GM23338 (cell line): ENCODE data around the gene CISH. TPM values are rescaled to one million over a fixed set of nuclear protein-coding genes. Genes with fewer than 3 reads are reported as not detected.

Experiments
- ATAC-seq: fragments of 200-7000 bp; cut with Tn5 transposase; 3 replicates; pipeline ENCODE4 v1.9.1; 2020
- DNase-seq: peaks from one replicate; pipeline ENCODE4 v3.0.0-alpha.2; 2015; ENCODE audit warnings: low spot score
- H2AFZ ChIP-seq: fragments of 200-600 bp; sonication (generic); 2 replicates; pipeline ENCODE4 v1.8.0; 2016; ENCODE audit warnings: antibody characterized with exemption, mild to moderate bottlenecking, moderate library complexity
- H3F3A ChIP-seq: fragments of 200-600 bp; sonication (generic); replicated peaks from 2 replicates; pipeline ENCODE4 v1.8.0; 2017; ENCODE audit warnings: antibody characterized with exemption, mixed run types, low read depth
- H3K27ac ChIP-seq: fragments of 200-600 bp; sonication (generic); 2 replicates; pipeline ENCODE4 v1.6.1; 2016; ENCODE audit warnings: low read depth
- H3K27me3 ChIP-seq: fragments of 200-600 bp; sonication (generic); 2 replicates; pipeline ENCODE4 v1.8.0; 2016; ENCODE audit warnings: mild to moderate bottlenecking, mixed run types, moderate library complexity; ENCODE audit not compliant: insufficient read depth
- H3K36me3 ChIP-seq: fragments of 200-600 bp; sonication (generic); 2 replicates; pipeline ENCODE4 v1.8.0; 2016; ENCODE audit warnings: mild to moderate bottlenecking; ENCODE audit not compliant: insufficient read depth
- H3K4me1 ChIP-seq: fragments of 200-600 bp; sonication (generic); 2 replicates; pipeline ENCODE4 v1.8.0; 2016; ENCODE audit warnings: mild to moderate bottlenecking, moderate library complexity; ENCODE audit not compliant: insufficient read depth
- H3K4me2 ChIP-seq: fragments of 200-600 bp; sonication (generic); 2 replicates; pipeline ENCODE4 v1.7.1; 2017; ENCODE audit warnings: mixed run types
- H3K4me3 ChIP-seq: fragments of 200-600 bp; sonication (generic); 2 replicates; pipeline ENCODE4 v1.6.1; 2016; ENCODE audit warnings: mixed run types
- H3K79me2 ChIP-seq: fragments of 200-600 bp; sonication (generic); replicated peaks from 2 replicates; pipeline ENCODE4 v1.8.0; 2017; ENCODE audit warnings: mild to moderate bottlenecking; ENCODE audit not compliant: insufficient read depth
- H3K9me2 ChIP-seq: fragments of 200-600 bp; sonication (generic); 2 replicates; pipeline ENCODE4 v1.8.0; 2017; ENCODE audit not compliant: insufficient read depth
- H4K20me1 ChIP-seq: fragments of 200-600 bp; sonication (generic); replicated peaks from 2 replicates; pipeline ENCODE4 v1.8.0; 2017; ENCODE audit warnings: mild to moderate bottlenecking; ENCODE audit not compliant: insufficient read depth
- H3K27ac Mint-ChIP-seq: 2 replicates; pipeline ENCODE4 v1.8.0; 2020; ENCODE audit warnings: inconsistent platforms, mild to moderate bottlenecking, moderate library complexity, mixed read lengths
- H3K27me3 Mint-ChIP-seq: 3 replicates; pipeline ENCODE4 v1.8.0; 2022; ENCODE audit warnings: low read depth, mild to moderate bottlenecking, moderate library complexity, mixed read lengths, inconsistent platforms; ENCODE audit not compliant: insufficient read depth, poor library complexity
- H3K36me3 Mint-ChIP-seq: 3 replicates; pipeline ENCODE4 v1.8.0; 2021; ENCODE audit warnings: low read depth, mild to moderate bottlenecking, inconsistent platforms, moderate library complexity, mixed read lengths
- H3K4me1 Mint-ChIP-seq: 3 replicates; pipeline ENCODE4 v1.8.0; 2020; ENCODE audit warnings: mild to moderate bottlenecking, inconsistent platforms, mixed read lengths
- H3K4me3 Mint-ChIP-seq: 3 replicates; pipeline ENCODE4 v1.8.0; 2021; ENCODE audit warnings: moderate library complexity, mild to moderate bottlenecking, inconsistent platforms, mixed read lengths
- H3K9me3 Mint-ChIP-seq: 3 replicates; pipeline ENCODE4 v1.8.0; 2020; ENCODE audit warnings: moderate library complexity, mild to moderate bottlenecking, inconsistent platforms, mixed read lengths
- EZH2 ChIP-seq: fragments of 200-600 bp; sonication (generic); IDR thresholded peaks from one replicate; pipeline ENCODE4 v1.8.0; 2017; ENCODE audit warnings: antibody characterized with exemption, mild to moderate bottlenecking, low read depth; ENCODE audit not compliant: unreplicated experiment
- EZH2phosphoT487 ChIP-seq: fragments of 200-600 bp; sonication (generic); IDR thresholded peaks from one replicate; pipeline ENCODE4 v1.8.1; 2018; ENCODE audit warnings: antibody characterized with exemption; ENCODE audit not compliant: unreplicated experiment
- POLR2AphosphoS5 ChIP-seq: IDR thresholded peaks from 2 replicates; pipeline ENCODE4 v1.6.1; 2016; ENCODE audit warnings: antibody characterized with exemption, low read depth
- ZNF114 ChIP-seq: fragments of 250-450 bp; sonication (Bioruptor Pico); IDR thresholded peaks from 2 replicates; pipeline ENCODE4 v1.5.0; 2020; ENCODE audit warnings: mild to moderate bottlenecking, moderate library complexity
- ZNF331 ChIP-seq: fragments of 250-450 bp; sonication (Bioruptor Pico); IDR thresholded peaks from 2 replicates; pipeline ENCODE4 v1.5.0; 2020; ENCODE audit warnings: low read depth, mild to moderate bottlenecking, moderate library complexity
- polyA plus RNA-seq: library from polyadenylated mRNA; unstranded; fragments of >200 nt; fragmentation: Nextera tagmentation; extraction: Ambion mirVana; gene quantifications from 2 replicates; pipeline ENCODE4 v1.2.1, GENCODE V29; 2016
- total RNA-seq: library from RNA; depleted of rRNA; stranded (reverse); fragments of >200 nt; shearing (Covaris generic); gene quantifications from 2 replicates; pipeline ENCODE4 v1.2.3, GENCODE V29; 2014
- TF ChIP-seq, protein P1 (sequence below), 2 experiments: fragments of 200-600 bp in 1 of 2; sonication (generic) in 1 of 2; conservative IDR thresholded peaks; 2 replicates each; pipeline versions ENCODE4 v1.5.1 to v1.6.1; 2016 to 2017; ENCODE audit warnings: antibody characterized with exemption in 2 of 2, low read depth in 2 of 2, mild to moderate bottlenecking in 2 of 2, moderate library complexity in 1 of 2
- TF ChIP-seq, protein P2 (sequence below): IDR thresholded peaks from 2 replicates; pipeline ENCODE4 v1.6.1; 2016; ENCODE audit warnings: antibody characterized with exemption
- TF ChIP-seq, protein P3 (sequence below): fragments of 250-450 bp; sonication (Bioruptor Pico); IDR thresholded peaks from 2 replicates; pipeline ENCODE4 v1.5.0; 2020; ENCODE audit warnings: mild to moderate bottlenecking, moderate library complexity

The CISH gene
- total and polyA plus RNA-seq, 2 experiments from 2014 or later, result 2.1 to 3.6 TPM

GRCh38 chr3:50567011-50567385 lies 44.6 kb downstream of the CISH start:
- TF ChIP-seq, protein P1, sequence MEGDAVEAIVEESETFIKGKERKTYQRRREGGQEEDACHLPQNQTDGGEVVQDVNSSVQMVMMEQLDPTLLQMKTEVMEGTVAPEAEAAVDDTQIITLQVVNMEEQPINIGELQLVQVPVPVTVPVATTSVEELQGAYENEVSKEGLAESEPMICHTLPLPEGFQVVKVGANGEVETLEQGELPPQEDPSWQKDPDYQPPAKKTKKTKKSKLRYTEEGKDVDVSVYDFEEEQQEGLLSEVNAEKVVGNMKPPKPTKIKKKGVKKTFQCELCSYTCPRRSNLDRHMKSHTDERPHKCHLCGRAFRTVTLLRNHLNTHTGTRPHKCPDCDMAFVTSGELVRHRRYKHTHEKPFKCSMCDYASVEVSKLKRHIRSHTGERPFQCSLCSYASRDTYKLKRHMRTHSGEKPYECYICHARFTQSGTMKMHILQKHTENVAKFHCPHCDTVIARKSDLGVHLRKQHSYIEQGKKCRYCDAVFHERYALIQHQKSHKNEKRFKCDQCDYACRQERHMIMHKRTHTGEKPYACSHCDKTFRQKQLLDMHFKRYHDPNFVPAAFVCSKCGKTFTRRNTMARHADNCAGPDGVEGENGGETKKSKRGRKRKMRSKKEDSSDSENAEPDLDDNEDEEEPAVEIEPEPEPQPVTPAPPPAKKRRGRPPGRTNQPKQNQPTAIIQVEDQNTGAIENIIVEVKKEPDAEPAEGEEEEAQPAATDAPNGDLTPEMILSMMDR (conservative IDR thresholded peaks at IDR 0.05; ENCODE audit: low read depth in 2 of 2), result 0 out of 4 replicates have a peak, but pooled peaks of 1 of the 2 experiments have one; percentile 4
- TF ChIP-seq ZNF331 (CRISPR knock-in tag) (no peak), EZH2phosphoT487 (no peak)
- Histone ChIP-seq H3K4me1 (no peaks in the 10 kb centered on the region; the same call in 1 of the 2 replicates), H3K27ac (no peak overlapping the region), H3K4me3 (peak overlapping the region; percentile 81), H3K9me2 (no peaks in the 10 kb centered on the region), H3K79me2 (peaks cover 7% of the 10 kb centered on the region; the same call in 1 of the 2 replicates), H3F3A (peaks cover 20% of the 10 kb centered on the region), H3K4me2 (peak overlapping the region; percentile 97), H4K20me1 (no peaks in the 10 kb centered on the region), H3K27me3 (peaks cover 13% of the 10 kb centered on the region; the same call in 1 of the 2 replicates), H2AFZ (peak overlapping the region; percentile 95), H3K36me3 (no peaks in the 10 kb centered on the region)
- H3K9me3 Mint-ChIP-seq, result no peaks in the 10 kb centered on the region
- no peak for DNase-seq
- H3K27ac Mint-ChIP-seq, result no peak overlapping the region
- peaks cover 11% of the 10 kb centered on the region; the same call in 2 of the 3 replicates for H3K4me1 Mint-ChIP-seq
- ATAC-seq, result no peak
- peaks cover 13% of the 10 kb centered on the region for H3K27me3 Mint-ChIP-seq
- peak overlapping the region; percentile 73 for H3K4me3 Mint-ChIP-seq
- peaks cover 3% of the 10 kb centered on the region; the same call in 1 of the 3 replicates for H3K36me3 Mint-ChIP-seq

- Mint-ChIP-seq H3K4me3 (no peak overlapping the region; the same call in 2 of the 3 replicates), H3K27ac (no peak overlapping the region), H3K4me1 (peaks cover 10% of the 10 kb centered on the region; the same call in 2 of the 3 replicates)
- TF ChIP-seq EZH2 (no peak), POLR2AphosphoS5 (no peak), ZNF114 (no peak), EZH2phosphoT487 (no peak)
- TF ChIP-seq, protein P2, sequence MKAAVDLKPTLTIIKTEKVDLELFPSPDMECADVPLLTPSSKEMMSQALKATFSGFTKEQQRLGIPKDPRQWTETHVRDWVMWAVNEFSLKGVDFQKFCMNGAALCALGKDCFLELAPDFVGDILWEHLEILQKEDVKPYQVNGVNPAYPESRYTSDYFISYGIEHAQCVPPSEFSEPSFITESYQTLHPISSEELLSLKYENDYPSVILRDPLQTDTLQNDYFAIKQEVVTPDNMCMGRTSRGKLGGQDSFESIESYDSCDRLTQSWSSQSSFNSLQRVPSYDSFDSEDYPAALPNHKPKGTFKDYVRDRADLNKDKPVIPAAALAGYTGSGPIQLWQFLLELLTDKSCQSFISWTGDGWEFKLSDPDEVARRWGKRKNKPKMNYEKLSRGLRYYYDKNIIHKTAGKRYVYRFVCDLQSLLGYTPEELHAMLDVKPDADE, result no peak
- TF ChIP-seq, protein P3, sequence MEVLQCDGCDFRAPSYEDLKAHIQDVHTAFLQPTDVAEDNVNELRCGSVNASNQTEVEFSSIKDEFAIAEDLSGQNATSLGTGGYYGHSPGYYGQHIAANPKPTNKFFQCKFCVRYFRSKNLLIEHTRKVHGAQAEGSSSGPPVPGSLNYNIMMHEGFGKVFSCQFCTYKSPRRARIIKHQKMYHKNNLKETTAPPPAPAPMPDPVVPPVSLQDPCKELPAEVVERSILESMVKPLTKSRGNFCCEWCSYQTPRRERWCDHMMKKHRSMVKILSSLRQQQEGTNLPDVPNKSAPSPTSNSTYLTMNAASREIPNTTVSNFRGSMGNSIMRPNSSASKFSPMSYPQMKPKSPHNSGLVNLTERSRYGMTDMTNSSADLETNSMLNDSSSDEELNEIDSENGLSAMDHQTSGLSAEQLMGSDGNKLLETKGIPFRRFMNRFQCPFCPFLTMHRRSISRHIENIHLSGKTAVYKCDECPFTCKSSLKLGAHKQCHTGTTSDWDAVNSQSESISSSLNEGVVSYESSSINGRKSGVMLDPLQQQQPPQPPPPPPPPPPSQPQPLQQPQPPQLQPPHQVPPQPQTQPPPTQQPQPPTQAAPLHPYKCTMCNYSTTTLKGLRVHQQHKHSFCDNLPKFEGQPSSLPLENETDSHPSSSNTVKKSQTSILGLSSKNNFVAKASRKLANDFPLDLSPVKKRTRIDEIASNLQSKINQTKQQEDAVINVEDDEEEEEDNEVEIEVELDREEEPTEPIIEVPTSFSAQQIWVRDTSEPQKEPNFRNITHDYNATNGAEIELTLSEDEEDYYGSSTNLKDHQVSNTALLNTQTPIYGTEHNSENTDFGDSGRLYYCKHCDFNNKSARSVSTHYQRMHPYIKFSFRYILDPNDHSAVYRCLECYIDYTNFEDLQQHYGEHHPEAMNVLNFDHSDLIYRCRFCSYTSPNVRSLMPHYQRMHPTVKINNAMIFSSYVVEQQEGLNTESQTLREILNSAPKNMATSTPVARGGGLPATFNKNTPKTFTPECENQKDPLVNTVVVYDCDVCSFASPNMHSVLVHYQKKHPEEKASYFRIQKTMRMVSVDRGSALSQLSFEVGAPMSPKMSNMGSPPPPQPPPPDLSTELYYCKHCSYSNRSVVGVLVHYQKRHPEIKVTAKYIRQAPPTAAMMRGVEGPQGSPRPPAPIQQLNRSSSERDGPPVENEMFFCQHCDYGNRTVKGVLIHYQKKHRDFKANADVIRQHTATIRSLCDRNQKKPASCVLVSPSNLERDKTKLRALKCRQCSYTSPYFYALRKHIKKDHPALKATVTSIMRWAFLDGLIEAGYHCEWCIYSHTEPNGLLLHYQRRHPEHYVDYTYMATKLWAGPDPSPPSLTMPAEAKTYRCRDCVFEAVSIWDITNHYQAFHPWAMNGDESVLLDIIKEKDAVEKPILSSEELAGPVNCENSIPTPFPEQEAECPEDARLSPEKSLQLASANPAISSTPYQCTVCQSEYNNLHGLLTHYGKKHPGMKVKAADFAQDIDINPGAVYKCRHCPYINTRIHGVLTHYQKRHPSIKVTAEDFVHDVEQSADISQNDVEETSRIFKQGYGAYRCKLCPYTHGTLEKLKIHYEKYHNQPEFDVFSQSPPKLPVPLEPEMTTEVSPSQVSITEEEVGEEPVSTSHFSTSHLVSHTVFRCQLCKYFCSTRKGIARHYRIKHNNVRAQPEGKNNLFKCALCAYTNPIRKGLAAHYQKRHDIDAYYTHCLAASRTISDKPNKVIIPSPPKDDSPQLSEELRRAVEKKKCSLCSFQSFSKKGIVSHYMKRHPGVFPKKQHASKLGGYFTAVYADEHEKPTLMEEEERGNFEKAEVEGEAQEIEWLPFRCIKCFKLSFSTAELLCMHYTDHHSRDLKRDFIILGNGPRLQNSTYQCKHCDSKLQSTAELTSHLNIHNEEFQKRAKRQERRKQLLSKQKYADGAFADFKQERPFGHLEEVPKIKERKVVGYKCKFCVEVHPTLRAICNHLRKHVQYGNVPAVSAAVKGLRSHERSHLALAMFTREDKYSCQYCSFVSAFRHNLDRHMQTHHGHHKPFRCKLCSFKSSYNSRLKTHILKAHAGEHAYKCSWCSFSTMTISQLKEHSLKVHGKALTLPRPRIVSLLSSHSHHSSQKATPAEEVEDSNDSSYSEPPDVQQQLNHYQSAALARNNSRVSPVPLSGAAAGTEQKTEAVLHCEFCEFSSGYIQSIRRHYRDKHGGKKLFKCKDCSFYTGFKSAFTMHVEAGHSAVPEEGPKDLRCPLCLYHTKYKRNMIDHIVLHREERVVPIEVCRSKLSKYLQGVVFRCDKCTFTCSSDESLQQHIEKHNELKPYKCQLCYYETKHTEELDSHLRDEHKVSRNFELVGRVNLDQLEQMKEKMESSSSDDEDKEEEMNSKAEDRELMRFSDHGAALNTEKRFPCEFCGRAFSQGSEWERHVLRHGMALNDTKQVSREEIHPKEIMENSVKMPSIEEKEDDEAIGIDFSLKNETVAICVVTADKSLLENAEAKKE (CRISPR knock-in tag), result no peak
These were observed 47.3 kb downstream of the CISH start for GRCh38 chr3:50564321-50564720.

More at GRCh38 chr3:50564321-50564720, 47.3 kb downstream of the CISH start:
- no peak overlapping the region for H3K27ac ChIP-seq
- no peak for ATAC-seq
- no peaks in the 10 kb centered on the region for H3K9me2 ChIP-seq
- no peaks in the 10 kb centered on the region for H3K79me2 ChIP-seq
- Mint-ChIP-seq H3K36me3 (peaks cover 3% of the 10 kb centered on the region; the same call in 1 of the 3 replicates), H3K9me3 (no peaks in the 10 kb centered on the region; the same call in 2 of the 3 replicates), H3K27me3 (peaks cover 13% of the 10 kb centered on the region)
- H2AFZ ChIP-seq, result no peak overlapping the region
- H3K4me2 ChIP-seq, result no peak overlapping the region
- no peaks in the 10 kb centered on the region for H4K20me1 ChIP-seq
- no peaks in the 10 kb centered on the region; the same call in 1 of the 2 replicates for H3K4me1 ChIP-seq
- peaks cover 10% of the 10 kb centered on the region; the same call in 1 of the 2 replicates for H3F3A ChIP-seq
- H3K27me3 ChIP-seq, result peaks cover 13% of the 10 kb centered on the region; the same call in 1 of the 2 replicates
- no peak for DNase-seq
- no peaks in the 10 kb centered on the region for H3K36me3 ChIP-seq
- H3K4me3 ChIP-seq, result no peak overlapping the region
